HepG2 (cell line): Measurements from ENCODE around the gene JAM2. TPM values are rescaled to one million over a fixed set of nuclear protein-coding genes. Genes with fewer than 3 reads are reported as not detected.

Source experiments
- E2F1 ChIP-seq: sonication (generic); formaldehyde crosslinking; IDR thresholded peaks from 2 replicates; pipeline ENCODE4 v1.5.0; 2020; ENCODE audit warnings: missing genetic modification reagents
- E2F5 ChIP-seq: sonication (generic); formaldehyde crosslinking; conservative IDR thresholded peaks from 2 replicates; pipeline ENCODE4 v1.4.0; 2020; ENCODE audit warnings: missing genetic modification reagents
- ELF4 ChIP-seq: sonication (generic); formaldehyde crosslinking; IDR thresholded peaks from 2 replicates; pipeline ENCODE4 v1.5.0; 2020; ENCODE audit warnings: missing genetic modification reagents, mild to moderate bottlenecking, moderate library complexity, borderline replicate concordance
- ERF ChIP-seq: IDR thresholded peaks from 2 replicates; pipeline ENCODE4 v1.6.1; 2018; ENCODE audit warnings: missing biosample characterization, missing genetic modification reagents
- MAFF ChIP-seq: IDR thresholded peaks from 2 replicates; pipeline ENCODE4 v1.6.1; 2011; ENCODE audit warnings: low read depth, low read length, improper control_type of control experiment
- MXD4 ChIP-seq: IDR thresholded peaks from 2 replicates; pipeline ENCODE4 v1.6.1; 2016; ENCODE audit warnings: mild to moderate bottlenecking, missing biosample characterization, missing genetic modification reagents
- NFIC ChIP-seq: IDR thresholded peaks from 2 replicates; pipeline ENCODE4 v1.6.1; 2012; ENCODE audit warnings: mild to moderate bottlenecking, low read length, inconsistent platforms
- NONO ChIP-seq, 2 experiments: fragments of 450-650 bp in 1 of 2; sonication (generic) in 1 of 2; formaldehyde crosslinking in 1 of 2; IDR thresholded peaks in 1 of 2; conservative IDR thresholded peaks in 1 of 2; 2 replicates each; pipeline versions ENCODE4 v1.6.1 to v1.8.0; 2017 to 2022; ENCODE audit warnings: mild to moderate bottlenecking in 1 of 2, missing genetic modification reagents in 1 of 2, moderate library complexity in 1 of 2
- PAXIP1 ChIP-seq: sonication (generic); formaldehyde crosslinking; conservative IDR thresholded peaks from 2 replicates; pipeline ENCODE4 v1.4.0; 2020; ENCODE audit warnings: mild to moderate bottlenecking, missing genetic modification reagents, moderate library complexity
- SIN3B ChIP-seq: fragments of 150-350 bp; IDR thresholded peaks from 2 replicates; pipeline ENCODE4 v1.6.1; 2014; ENCODE audit warnings: low read length
- SMYD3 ChIP-seq: sonication (generic); formaldehyde crosslinking; IDR thresholded peaks from 2 replicates; pipeline ENCODE4 v1.8.1; 2023; ENCODE audit warnings: mild to moderate bottlenecking, missing genetic modification reagents
- SP4 ChIP-seq: sonication (generic); formaldehyde crosslinking; IDR thresholded peaks from 2 replicates; pipeline ENCODE4 v1.8.1; 2023; ENCODE audit warnings: mild to moderate bottlenecking, missing genetic modification reagents
- TEAD2 ChIP-seq: sonication (generic); formaldehyde crosslinking; IDR thresholded peaks from 2 replicates; pipeline ENCODE4 v1.9.0; 2021; ENCODE audit warnings: missing genetic modification reagents
- TMF1 ChIP-seq: sonication (generic); formaldehyde crosslinking; IDR thresholded peaks from 2 replicates; pipeline ENCODE4 v1.8.1; 2022; ENCODE audit warnings: low read depth, missing genetic modification reagents
- YY1 ChIP-seq: IDR thresholded peaks from 2 replicates; pipeline ENCODE4 v1.6.1; 2011; ENCODE audit warnings: low read length, low read depth, moderate library complexity, mild to moderate bottlenecking; ENCODE audit not compliant: insufficient read depth, insufficient replicate concordance
- ZBTB10 ChIP-seq: sonication (generic); formaldehyde crosslinking; IDR thresholded peaks from 2 replicates; pipeline ENCODE4 v1.4.0; 2020; ENCODE audit warnings: missing genetic modification reagents, borderline replicate concordance
- ZBTB20 ChIP-seq: sonication (generic); formaldehyde crosslinking; IDR thresholded peaks from 2 replicates; pipeline ENCODE4 v1.8.1; 2023; ENCODE audit warnings: missing genetic modification reagents, low read depth, mild to moderate bottlenecking, borderline replicate concordance
- ZBTB7A ChIP-seq: sonication (generic); formaldehyde crosslinking; IDR thresholded peaks from 2 replicates; pipeline ENCODE4 v1.8.0; 2022; ENCODE audit warnings: mild to moderate bottlenecking, missing genetic modification reagents
- ZNF160 ChIP-seq: sonication (generic); formaldehyde crosslinking; IDR thresholded peaks from 2 replicates; pipeline ENCODE4 v1.8.0; 2022; ENCODE audit warnings: mild to moderate bottlenecking, inconsistent platforms, missing genetic modification reagents
- ZNF776 ChIP-seq: sonication (generic); formaldehyde crosslinking; IDR thresholded peaks from 2 replicates; pipeline ENCODE4 v1.4.0; 2020; ENCODE audit warnings: mild to moderate bottlenecking, missing genetic modification reagents
- ZSCAN31 ChIP-seq: sonication (generic); formaldehyde crosslinking; IDR thresholded peaks from 2 replicates; pipeline ENCODE4 v1.5.0; 2020; ENCODE audit warnings: low read depth, mild to moderate bottlenecking, missing genetic modification reagents
- polyA plus RNA-seq, 8 experiments: library from polyadenylated mRNA; depleted of rRNA in 3 of 8; stranded (reverse) in 7 of 8; unstranded in 1 of 8; fragments of >200 nt; fragmentation: Illumina TruSeq in 4 of 8; extraction: Trizol in 4 of 8; gene quantifications; 2 replicates each; pipeline versions ENCODE4 v1.2.1 to v1.2.3, GENCODE V29; 2011 to 2016; ENCODE audit warnings: low read depth in 4 of 8, missing spikeins in 1 of 8, mixed read lengths in 1 of 8; ENCODE audit not compliant: insufficient read depth in 1 of 8
- total RNA-seq, 5 experiments: library from RNA; depleted of rRNA; stranded (reverse); fragments of >200 nt; fragmentation: Illumina TruSeq; extraction: Trizol; gene quantifications; 2 replicates each; pipeline ENCODE4 v1.2.3, GENCODE V29; 2016; ENCODE audit warnings: low read depth in 1 of 5

The JAM2 gene
- total and polyA plus RNA-seq, 2 of the 13 experiments (the other 11 are each of a cell fraction or from before 2014, with no cell fraction given) = 0.07 TPM; not detected in 1

- TF ChIP-seq ZBTB20 (CRISPR knock-in tag) (no peak; the same call in 1 of the 2 replicates), E2F1 (CRISPR knock-in tag) (peak; percentile 56), ZSCAN31 (CRISPR knock-in tag) (no peak), ERF (peak; percentile 58; the same call in 1 of the 2 replicates), ZNF776 (CRISPR knock-in tag) (peak; percentile 62; the same call in 1 of the 2 replicates), NFIC (no peak), TEAD2 (CRISPR knock-in tag) (peak; percentile 67; the same call in 1 of the 2 replicates), MAFF (no peak), ZBTB10 (no peak), PAXIP1 (CRISPR knock-in tag) (peak; percentile 49), E2F5 (CRISPR knock-in tag) (no peak), ZNF160 (CRISPR knock-in tag) (no peak), TMF1 (peak; percentile 67; the same call in 1 of the 2 replicates), SIN3B (peak; percentile 74; the same call in 1 of the 2 replicates), NONO (IDR thresholded peaks at IDR 0.05) (no peak), NONO (CRISPR knock-in tag; conservative IDR thresholded peaks at IDR 0.05) (peak; percentile 68; the same call in 1 of the 2 replicates), SMYD3 (no peak), SP4 (CRISPR knock-in tag) (peak; percentile 86), MXD4 (CRISPR knock-in tag) (peak; percentile 49; the same call in 1 of the 2 replicates), ELF4 (CRISPR knock-in tag) (peak; percentile 90; the same call in 1 of the 2 replicates), ZBTB7A (CRISPR knock-in tag) (0 out of 2 replicates have a peak, but pooled peaks have one; percentile 31), YY1 (peak; percentile 94)
These were observed 96.0 kb downstream of the JAM2 start, which contains the start of the genes ATP5PF and GABPA (continued) for GRCh38 chr21:25734904-25735645.
